Suprapubic skin (tissue), 4 donors: ENCODE results near the gene PCDH12. TPM values are rescaled to one million over a fixed set of nuclear protein-coding genes. Genes with fewer than 3 reads are reported as not detected.

Experiments used
- DNase-seq, 2 donors: peaks; one replicate each; pipeline ENCODE4 v3.0.0-alpha.2; 2019; ENCODE audit warnings: low spot score in 2 of 2
- H3K27ac ChIP-seq: fragments of 200-600 bp; sonication (generic); one replicate; pipeline ENCODE4 v1.5.1; 2019
- H3K27me3 ChIP-seq: fragments of 200-600 bp; sonication (generic); one replicate; pipeline ENCODE4 v1.5.1; 2019
- H3K36me3 ChIP-seq: fragments of 200-600 bp; sonication (generic); one replicate; pipeline ENCODE4 v1.5.1; 2019
- H3K4me1 ChIP-seq: fragments of 200-600 bp; sonication (generic); one replicate; pipeline ENCODE4 v1.5.1; 2019
- H3K4me3 ChIP-seq: fragments of 200-600 bp; sonication (generic); one replicate; pipeline ENCODE4 v1.5.1; 2019; ENCODE audit warnings: mild to moderate bottlenecking
- H3K9me3 ChIP-seq: fragments of 200-600 bp; sonication (generic); one replicate; pipeline ENCODE4 v1.5.1; 2019
- CTCF ChIP-seq, 2 donors: fragments of 200-600 bp in 1 of 2; fragments of 450-650 bp in 1 of 2; sonication (generic) in 1 of 2; IDR thresholded peaks; one replicate each; pipeline ENCODE4 v1.5.1; 2016 to 2019; ENCODE audit warnings: antibody characterized with exemption in 2 of 2, mild to moderate bottlenecking in 1 of 2, moderate library complexity in 1 of 2
- EP300 ChIP-seq: sonication (generic); formaldehyde crosslinking; IDR thresholded peaks from one replicate; pipeline ENCODE4 v1.6.1; 2017; ENCODE audit warnings: antibody characterized with exemption
- POLR2A ChIP-seq, 2 donors: fragments of 450-650 bp; IDR thresholded peaks; one replicate each; pipeline ENCODE4 v1.6.1; 2017; ENCODE audit warnings: antibody characterized with exemption in 2 of 2, mild to moderate bottlenecking in 2 of 2, moderate library complexity in 2 of 2
- POLR2AphosphoS5 ChIP-seq, 3 donors: sonication (generic); formaldehyde crosslinking; IDR thresholded peaks; one replicate each; pipeline ENCODE4 v1.6.1; 2017; ENCODE audit warnings: antibody characterized with exemption in 3 of 3
- WGBS: methylation state at CpG from one replicate; pipeline ENCODE4 v1.1.5; 2018; 5-methylcytosine and 5-hydroxymethylcytosine counted together
- total RNA-seq, 4 donors: library from RNA; depleted of rRNA; stranded (reverse); fragments of >200 nt; gene quantifications; one replicate each; pipeline ENCODE4 v1.1.0, GENCODE V29; 2016

Gene PCDH12
- total RNA-seq, 4 donors from 2014 or later = 0.44 to 2.0 (median 0.82) TPM

DNA sequence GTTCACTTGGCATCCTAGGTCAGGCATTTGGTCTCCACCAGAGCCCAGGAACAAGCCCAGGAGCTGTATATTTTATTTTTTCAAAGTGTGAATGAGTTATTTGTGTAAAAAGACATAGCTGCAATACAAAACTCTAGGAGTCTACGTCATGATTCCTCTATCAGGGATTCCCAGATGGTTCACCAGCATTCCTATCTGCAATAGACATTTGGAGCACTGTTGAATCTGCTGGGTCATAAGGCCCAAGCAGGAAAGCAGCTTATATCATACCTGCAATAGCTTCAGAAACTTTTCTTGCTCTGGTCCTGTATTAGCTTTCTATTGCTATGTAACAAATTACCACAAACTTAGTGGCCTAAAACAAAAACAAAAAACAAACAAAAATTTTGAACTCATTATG is 51.0 kb downstream of the PCDH12 start:
- Histone ChIP-seq H3K4me1 (no peaks in the 10 kb centered on the region), H3K27ac (no peak overlapping the region), H3K4me3 (no peak overlapping the region), H3K9me3 (no peaks in the 10 kb centered on the region), H3K36me3 (no peaks in the 10 kb centered on the region), H3K27me3 (no peaks in the 10 kb centered on the region)
- WGBS = 0% methylated on average over 1 of the region's 1 CpG
- TF ChIP-seq CTCF (IDR thresholded peaks at IDR 0.05) = no peak
- no peak for TF ChIP-seq POLR2A (IDR thresholded peaks at IDR 0.05)
- no peak for TF ChIP-seq POLR2AphosphoS5 (IDR thresholded peaks at IDR 0.05)
- no peak for TF ChIP-seq EP300
- DNase-seq = no peak

GRCh38 chr5:141906517-141906916 is 51.5 kb downstream of the PCDH12 start:
- Histone ChIP-seq H3K4me1 (no peaks in the 10 kb centered on the region), H3K4me3 (no peak overlapping the region), H3K27me3 (no peaks in the 10 kb centered on the region), H3K36me3 (no peaks in the 10 kb centered on the region), H3K27ac (no peak overlapping the region), H3K9me3 (no peaks in the 10 kb centered on the region)
- WGBS = 0% methylated on average over 1 of the region's 1 CpG
- DNase-seq = no peak
- TF ChIP-seq POLR2AphosphoS5 (IDR thresholded peaks at IDR 0.05) = no peak
- TF ChIP-seq EP300 = no peak

GRCh38 chr5:141904551-141904950 is 53.5 kb downstream of the PCDH12 start:
- no peak overlapping the region for H3K4me3 ChIP-seq
- WGBS = 40% methylated on average over 5 of the region's 5 CpGs
- no peak overlapping the region for H3K27ac ChIP-seq
- no peaks in the 10 kb centered on the region for H3K9me3 ChIP-seq
- H3K27me3 ChIP-seq = no peaks in the 10 kb centered on the region
- H3K36me3 ChIP-seq = no peaks in the 10 kb centered on the region
- no peak for DNase-seq
- H3K4me1 ChIP-seq = no peaks in the 10 kb centered on the region
- TF ChIP-seq POLR2AphosphoS5 (IDR thresholded peaks at IDR 0.05) (no peak), POLR2A (IDR thresholded peaks at IDR 0.05) (no peak), CTCF (IDR thresholded peaks at IDR 0.05) (no peak), EP300 (no peak)

- H3K9me3 ChIP-seq = no peaks in the 10 kb centered on the region
- no peaks in the 10 kb centered on the region for H3K36me3 ChIP-seq
- H3K4me3 ChIP-seq = no peak overlapping the region
- WGBS = 79% methylated on average over 4 of the region's 4 CpGs
- H3K27me3 ChIP-seq = no peaks in the 10 kb centered on the region
- TF ChIP-seq CTCF (IDR thresholded peaks at IDR 0.05) (no peak), POLR2AphosphoS5 (IDR thresholded peaks at IDR 0.05) (no peak), EP300 (no peak), POLR2A (IDR thresholded peaks at IDR 0.05) (no peak)
- no peaks in the 10 kb centered on the region for H3K4me1 ChIP-seq
- no peak overlapping the region for H3K27ac ChIP-seq
- DNase-seq = no peak
These were observed 54.7 kb downstream of the PCDH12 start for GRCh38 chr5:141903261-141903660.

DNA sequence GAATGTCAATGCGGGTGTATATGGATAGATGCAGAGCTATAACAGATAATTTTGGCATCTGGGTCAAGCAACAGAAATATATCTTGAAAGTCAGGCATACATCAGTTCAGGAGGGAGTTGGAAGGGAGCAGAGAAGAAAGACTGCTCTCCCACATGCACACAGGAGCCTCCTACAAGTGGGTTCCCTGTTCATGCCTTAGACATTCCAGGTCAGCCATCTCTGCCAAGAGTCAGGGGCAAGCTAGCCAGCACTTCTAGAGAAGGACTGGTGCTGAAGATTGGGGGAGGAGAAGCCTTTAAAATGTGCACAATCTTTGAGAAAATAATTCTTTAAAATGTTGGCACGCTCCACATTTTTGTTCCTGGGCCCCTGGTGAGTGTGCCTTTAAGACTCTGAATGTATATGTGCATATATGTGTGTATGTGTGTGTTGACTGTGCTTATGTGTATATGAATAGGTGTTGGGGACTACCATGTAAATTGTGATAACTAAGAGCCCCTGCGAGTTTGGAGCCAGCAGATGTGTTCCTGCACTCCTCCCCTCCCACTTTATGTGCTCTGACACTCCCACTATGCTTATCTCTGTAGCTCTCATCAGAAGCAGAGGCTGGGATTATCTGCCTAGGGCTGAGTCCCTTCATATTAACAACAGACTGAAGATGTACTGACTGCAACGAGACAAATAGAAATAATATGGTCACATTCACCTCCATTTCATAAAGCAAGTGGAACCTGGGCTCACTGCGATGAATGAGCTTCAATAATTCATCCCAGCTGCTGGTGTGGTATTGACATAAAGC is 55.8 kb downstream of the PCDH12 start:
- 66% methylated on average over 5 of the region's 5 CpGs for WGBS
- TF ChIP-seq POLR2A (IDR thresholded peaks at IDR 0.05) = no peak
- no peak for TF ChIP-seq POLR2AphosphoS5 (IDR thresholded peaks at IDR 0.05)
- TF ChIP-seq CTCF (IDR thresholded peaks at IDR 0.05) = no peak
- no peak for TF ChIP-seq EP300
- no peaks in the 10 kb centered on the region for H3K27me3 ChIP-seq
- H3K27ac ChIP-seq = no peak overlapping the region
- no peaks in the 10 kb centered on the region for H3K4me1 ChIP-seq
- H3K36me3 ChIP-seq = no peaks in the 10 kb centered on the region
- no peak overlapping the region for H3K4me3 ChIP-seq
- DNase-seq = no peak
- H3K9me3 ChIP-seq = no peaks in the 10 kb centered on the region
